Breast epithelium (tissue), 3 donors: ENCODE measurements around the gene MEIS2.

Source experiments
- CTCF ChIP-seq, 3 donors: fragments of 450-650 bp; IDR thresholded peaks; one replicate each; pipeline ENCODE4 v1.5.1; 2016 to 2017; ENCODE audit warnings: antibody characterized with exemption in 3 of 3, mild to moderate bottlenecking in 3 of 3, moderate library complexity in 3 of 3
- POLR2AphosphoS5 ChIP-seq, 3 donors: sonication (generic); formaldehyde crosslinking; IDR thresholded peaks; one replicate each; pipeline ENCODE4 v1.6.1; 2017; ENCODE audit warnings: antibody characterized with exemption in 3 of 3

GRCh38 chr15:36925049-36925448 lies 175.3 kb downstream of the MEIS2 start:
- TF ChIP-seq CTCF (IDR thresholded peaks at IDR 0.05) (no peak), POLR2AphosphoS5 (IDR thresholded peaks at IDR 0.05) (no peak)
